HG03571 (cell line): ENCODE data around the gene GOLGA8S.
"Not testable (repeated sequence)": the region's sequence is repeated elsewhere in the genome, so short reads cannot be mapped to it uniquely, and the experiment has no call there.

Experiments
- ATAC-seq: cut with Tn5 transposase; IDR thresholded peaks from one replicate; pipeline ENCODE4 v1.9.1; 2021; ENCODE audit not compliant: unreplicated experiment

Gene GOLGA8S

GRCh38 chr15:23395832-23396231 is 41.3 kb downstream of the GOLGA8S start:
- no peak for ATAC-seq

- no peak for ATAC-seq
These were observed 43.2 kb downstream of the GOLGA8S start for GRCh38 chr15:23397779-23398178.

- not testable (repeated sequence) for ATAC-seq
These were observed 43.8 kb downstream of the GOLGA8S start for GRCh38 chr15:23398357-23398756.

- ATAC-seq = not testable (repeated sequence)
These were observed 44.7 kb downstream of the GOLGA8S start for GRCh38 chr15:23399207-23399606.

GRCh38 chr15:23401627-23402026 is 47.1 kb downstream of the GOLGA8S start:
- no peak for ATAC-seq

- no peak for ATAC-seq
These were observed 47.6 kb downstream of the GOLGA8S start for GRCh38 chr15:23402140-23402539.

- no peak for ATAC-seq
These were observed 48.0 kb downstream of the GOLGA8S start for GRCh38 chr15:23402544-23402943.

GRCh38 chr15:23403550-23403949 is 49.0 kb downstream of the GOLGA8S start:
- ATAC-seq = no peak

GRCh38 chr15:23411841-23412240 is 57.3 kb downstream of the GOLGA8S start:
- no peak for ATAC-seq

GRCh38 chr15:23412881-23413600 is 58.5 kb downstream of the GOLGA8S start:
- not testable (repeated sequence) for ATAC-seq
